ENCODE measurements around the gene TMX2.
"Not testable (repeated sequence)": the region's sequence is repeated elsewhere in the genome, so short reads cannot be mapped to it uniquely, and the experiment has no call there.

TMX2 gene

GRCh38 chr11:57681168-57681567 is 31.2 kb upstream of the TMX2 start:
- Histone ChIP-seq H3K9me3 (no peaks in the 10 kb centered on the region), H3K27me3 (no peaks in the 10 kb centered on the region), H3K27ac (no peak overlapping the region), H3K36me3 (peaks cover 14 to 52% (median 50%) of the 10 kb centered on the region in 3 donors), H3K4me3 (no peak overlapping the region), H3K4me1 (peaks cover 0 to 17% (median 14%) of the 10 kb centered on the region in 4 donors)
- no peak for DNase-seq
- intact Hi-C loops (cut with DNase I; ENCODE audit: low total_unique reads) = no loop called here
- no peak for TF ChIP-seq CTCF (IDR thresholded peaks at IDR 0.05)

GRCh38 chr11:57690474-57690873 is 21.9 kb upstream of the TMX2 start:
- H3K27me3 ChIP-seq; H3K27ac ChIP-seq; H3K4me3 ChIP-seq; intact Hi-C loops (cut with DNase I; ENCODE audit: low total_unique reads); H3K9me3 ChIP-seq; DNase-seq; H3K4me1 ChIP-seq: not testable (repeated sequence)
- peaks cover 75 to 99% (median 97%) of the 10 kb centered on the region in 3 donors for H3K36me3 ChIP-seq

GRCh38 chr11:57698843-57699365 is 13.5 kb upstream of the TMX2 start:
- Histone ChIP-seq H3K9me3 (no peaks in the 10 kb centered on the region), H3K36me3 (peaks cover 78 to 91% (median 86%) of the 10 kb centered on the region in 3 donors), H3K27ac (no peak overlapping the region), H3K27me3 (no peaks in the 10 kb centered on the region), H3K4me3 (no peak overlapping the region), H3K4me1 (no peaks in the 10 kb centered on the region)
- TF ChIP-seq CTCF (IDR thresholded peaks at IDR 0.05) = no peak
- no peak for DNase-seq
- intact Hi-C loops (cut with DNase I; ENCODE audit: low total_unique reads) = no loop called here

- no peak for TF ChIP-seq CTCF (IDR thresholded peaks at IDR 0.05)
Measured at GRCh38 chr11:57699813-57700212, 12.6 kb upstream of the TMX2 start.

GRCh38 chr11:57700425-57700824 is 12.0 kb upstream of the TMX2 start:
- TF ChIP-seq CTCF (IDR thresholded peaks at IDR 0.05) = no peak
- DNase-seq = no peak
- intact Hi-C loops (cut with DNase I; ENCODE audit: low total_unique reads) = loop anchor here (10.0 kb wide), 1 partner anchor 104 kb away; no protein-coding TSS in a partner anchor
- Histone ChIP-seq H3K4me3 (no peak overlapping the region), H3K36me3 (peaks cover 74 to 91% (median 83%) of the 10 kb centered on the region in 3 donors), H3K9me3 (no peaks in the 10 kb centered on the region), H3K27ac (no peak overlapping the region), H3K27me3 (no peaks in the 10 kb centered on the region), H3K4me1 (no peaks in the 10 kb centered on the region)

More at GRCh38 chr11:57699813-57700212, 12.6 kb upstream of the TMX2 start:
- intact Hi-C loops (cut with DNase I; ENCODE audit: low total_unique reads) = loop anchor here (10.0 kb wide), 1 partner anchor 105 kb away; no protein-coding TSS in a partner anchor
- Histone ChIP-seq H3K4me1 (no peaks in the 10 kb centered on the region), H3K4me3 (no peak overlapping the region), H3K27ac (no peak overlapping the region), H3K36me3 (peaks cover 78 to 91% (median 85%) of the 10 kb centered on the region in 3 donors), H3K9me3 (no peaks in the 10 kb centered on the region), H3K27me3 (no peaks in the 10 kb centered on the region)
- no peak for DNase-seq

GRCh38 chr11:57703341-57703740 is 9.1 kb upstream of the TMX2 start:
- Histone ChIP-seq H3K4me3 (no peak overlapping the region), H3K9me3 (no peaks in the 10 kb centered on the region), H3K27ac (no peak overlapping the region), H3K36me3 (peaks cover 49 to 74% (median 57%) of the 10 kb centered on the region in 3 donors), H3K4me1 (peaks cover 0 to 3% (median 1%) of the 10 kb centered on the region in 4 donors), H3K27me3 (no peaks in the 10 kb centered on the region)
- TF ChIP-seq CTCF (IDR thresholded peaks at IDR 0.05) = no peak
- intact Hi-C loops (cut with DNase I; ENCODE audit: low total_unique reads) = loop anchor here (10.0 kb wide), 1 partner anchor 101 kb away; no protein-coding TSS in a partner anchor
- DNase-seq = no peak
